ENCODE results near the gene HAPLN3.
A peak's percentile ranks its signal among the peaks of the same experiment; 100 is the strongest.

HAPLN3 gene

DNA sequence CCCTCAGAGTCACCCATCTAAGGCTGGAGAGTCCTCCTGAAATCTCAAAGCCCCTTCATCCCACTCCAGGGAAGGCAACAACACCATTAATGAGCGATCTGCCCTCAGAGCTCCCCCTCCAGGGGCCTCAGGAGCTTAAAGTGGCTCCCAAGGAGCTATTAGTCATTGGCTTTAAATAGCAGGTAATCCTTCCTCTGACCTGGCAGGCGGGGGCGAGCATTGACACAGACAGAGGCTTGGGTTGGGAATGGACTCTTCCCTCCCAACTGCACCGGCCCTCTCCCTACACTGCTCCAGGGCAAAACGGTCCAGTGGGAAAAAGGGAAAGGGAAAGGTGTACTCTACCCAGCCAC, 16.4 kb upstream of the HAPLN3 start:
- Histone ChIP-seq H3K9me3 (ENCODE audit: control insufficient read depth, low read length) (no peaks in the 10 kb centered on the region), H3K27ac (ENCODE audit: insufficient read depth, low read length, poor library complexity, severe bottlenecking) (no peak overlapping the region), H3K36me3 (ENCODE audit: control insufficient read depth, insufficient read depth, low read length) (no peaks in the 10 kb centered on the region), H3K4me3 (ENCODE audit: insufficient read depth, low read depth, low read length, poor library complexity, severe bottlenecking) (no peak overlapping the region), H3K4me1 (ENCODE audit: control insufficient read depth, insufficient read depth, low read length, poor library complexity, severe bottlenecking) (peaks cover 10% of the 10 kb centered on the region), H3K27me3 (replicated peaks; ENCODE audit: control insufficient read depth, insufficient read depth, low read length, poor library complexity, severe bottlenecking) (no peaks in the 10 kb centered on the region)
- DNase-seq, result no peak

DNA sequence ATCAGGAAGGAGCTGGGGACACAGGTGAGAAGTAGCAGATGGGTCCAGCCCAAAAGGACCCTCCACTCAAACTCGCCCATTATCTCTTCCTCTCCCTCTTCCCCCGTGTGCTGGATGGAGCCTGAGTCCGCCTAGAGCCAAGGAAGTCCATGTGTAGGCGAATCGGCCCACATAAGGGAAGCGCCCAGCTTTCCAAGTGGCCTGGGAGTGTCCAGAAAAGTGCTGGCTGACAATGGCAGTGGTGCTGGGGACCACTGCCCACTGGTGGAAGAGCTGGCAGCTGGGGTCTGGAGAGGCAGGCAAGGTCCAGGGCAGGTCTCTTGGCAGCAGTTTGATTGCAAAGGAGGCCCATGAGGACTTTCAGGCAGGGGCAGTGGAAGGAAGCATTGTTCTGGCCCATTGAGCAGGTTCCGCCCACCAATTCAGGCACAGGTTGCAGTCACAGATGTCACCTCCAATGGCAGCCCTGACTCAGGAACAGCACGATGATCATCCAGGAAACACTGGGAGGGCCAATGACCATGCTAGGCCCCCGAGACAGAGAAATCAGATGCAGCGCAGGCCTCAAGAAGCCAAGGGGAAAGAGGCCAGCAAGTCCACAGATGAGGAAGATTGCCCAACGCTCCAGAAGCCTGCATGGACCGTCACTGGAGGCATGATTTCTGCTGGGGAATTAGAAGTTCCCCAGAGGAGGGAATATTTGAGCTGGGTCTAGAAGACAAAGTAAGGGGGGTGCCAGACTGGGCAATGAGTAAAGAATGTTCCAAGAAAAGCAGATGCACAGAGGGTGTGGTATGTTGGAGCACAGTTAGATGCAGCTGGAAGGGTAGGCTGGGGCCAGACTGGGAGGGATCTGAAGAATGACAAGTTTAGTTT, 14.8 kb upstream of the HAPLN3 start:
- no peak overlapping the region for H3K4me3 ChIP-seq (ENCODE audit: insufficient read depth, low read depth, low read length, poor library complexity, severe bottlenecking)
- no peaks in the 10 kb centered on the region for H3K27me3 ChIP-seq (replicated peaks; ENCODE audit: control insufficient read depth, insufficient read depth, low read length, poor library complexity, severe bottlenecking)
- no peak for DNase-seq
- no peaks in the 10 kb centered on the region for H3K9me3 ChIP-seq (ENCODE audit: control insufficient read depth, low read length)
- H3K36me3 ChIP-seq (ENCODE audit: control insufficient read depth, insufficient read depth, low read length), result no peaks in the 10 kb centered on the region
- no peak overlapping the region for H3K27ac ChIP-seq (ENCODE audit: insufficient read depth, low read length, poor library complexity, severe bottlenecking)
- peaks cover 11% of the 10 kb centered on the region for H3K4me1 ChIP-seq (ENCODE audit: control insufficient read depth, insufficient read depth, low read length, poor library complexity, severe bottlenecking)

DNA sequence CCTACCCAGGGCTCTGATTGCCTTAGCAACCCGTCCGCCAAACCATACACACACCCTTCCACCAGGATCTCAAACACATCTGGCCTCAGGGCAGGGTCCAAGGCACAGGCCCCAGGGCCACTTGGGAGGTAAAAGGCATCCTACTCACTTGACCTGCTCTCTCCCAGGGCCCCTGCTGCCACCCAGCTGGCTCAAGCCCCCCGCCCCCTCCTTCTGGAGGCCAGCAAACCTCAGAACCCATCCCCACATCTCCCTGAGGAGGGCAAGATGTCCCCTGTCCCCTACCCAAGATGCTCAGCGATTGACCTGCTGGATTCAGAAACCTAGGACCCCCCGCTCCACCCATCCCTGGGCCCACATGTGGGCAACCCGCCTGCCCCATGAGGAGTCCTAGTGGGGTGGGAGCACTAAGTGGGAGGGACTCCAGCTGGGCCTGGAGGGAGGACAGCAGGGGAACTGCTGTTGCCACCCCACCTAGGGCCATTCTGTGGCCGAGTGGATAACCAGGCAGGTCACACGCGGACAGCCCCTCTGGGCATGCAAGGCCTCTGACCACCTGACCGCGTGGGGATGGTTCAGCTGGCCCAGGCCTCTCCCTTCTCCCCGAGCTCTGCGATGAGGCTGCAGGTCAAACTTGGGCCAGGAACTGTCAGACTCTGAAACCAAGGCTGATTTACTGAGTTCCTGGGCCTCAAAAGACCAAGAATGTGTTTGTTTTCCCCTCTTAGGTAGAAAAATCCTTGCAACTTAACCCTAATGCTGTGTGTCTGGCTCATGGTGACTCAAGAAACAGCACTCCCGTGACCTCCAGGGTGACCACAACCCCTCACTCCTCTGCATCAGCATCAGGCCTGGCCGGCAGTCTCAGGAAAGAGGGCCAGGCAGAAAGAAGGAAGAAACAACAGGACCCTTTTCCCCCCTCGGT, 13.6 kb upstream of the HAPLN3 start:
- Histone ChIP-seq H3K27ac (ENCODE audit: insufficient read depth, low read length, poor library complexity, severe bottlenecking) (no peak overlapping the region), H3K27me3 (replicated peaks; ENCODE audit: control insufficient read depth, insufficient read depth, low read length, poor library complexity, severe bottlenecking) (no peaks in the 10 kb centered on the region), H3K36me3 (ENCODE audit: control insufficient read depth, insufficient read depth, low read length) (no peaks in the 10 kb centered on the region), H3K4me3 (ENCODE audit: insufficient read depth, low read depth, low read length, poor library complexity, severe bottlenecking) (no peak overlapping the region), H3K9me3 (ENCODE audit: control insufficient read depth, low read length) (no peaks in the 10 kb centered on the region), H3K4me1 (ENCODE audit: control insufficient read depth, insufficient read depth, low read length, poor library complexity, severe bottlenecking) (peaks cover 21% of the 10 kb centered on the region)
- no peak for DNase-seq

DNA sequence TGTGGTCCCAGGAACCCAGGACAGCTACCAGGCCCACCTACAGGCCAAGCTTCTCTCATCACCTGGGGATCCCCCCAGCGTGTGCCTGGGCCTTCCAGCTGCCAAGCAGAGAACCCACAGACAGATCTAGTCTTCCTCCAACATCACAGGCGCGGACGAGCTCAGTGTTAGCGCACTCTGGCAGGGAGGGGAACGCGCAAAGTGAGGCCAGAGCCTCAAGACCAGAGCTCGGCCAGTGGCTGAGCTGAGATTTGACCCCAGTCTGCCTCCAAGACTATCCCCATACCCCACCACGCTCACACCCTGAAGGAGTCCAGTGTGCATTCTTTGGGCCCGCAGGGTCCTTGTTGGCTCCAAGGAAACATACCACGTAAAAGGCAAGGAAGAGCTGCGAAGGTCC, 12.8 kb upstream of the HAPLN3 start:
- Histone ChIP-seq H3K36me3 (ENCODE audit: control insufficient read depth, insufficient read depth, low read length) (no peaks in the 10 kb centered on the region), H3K4me3 (ENCODE audit: insufficient read depth, low read depth, low read length, poor library complexity, severe bottlenecking) (no peak overlapping the region), H3K9me3 (ENCODE audit: control insufficient read depth, low read length) (no peaks in the 10 kb centered on the region), H3K27me3 (replicated peaks; ENCODE audit: control insufficient read depth, insufficient read depth, low read length, poor library complexity, severe bottlenecking) (no peaks in the 10 kb centered on the region), H3K4me1 (ENCODE audit: control insufficient read depth, insufficient read depth, low read length, poor library complexity, severe bottlenecking) (peaks cover 29% of the 10 kb centered on the region), H3K27ac (ENCODE audit: insufficient read depth, low read length, poor library complexity, severe bottlenecking) (no peak overlapping the region)
- no peak for DNase-seq

DNA sequence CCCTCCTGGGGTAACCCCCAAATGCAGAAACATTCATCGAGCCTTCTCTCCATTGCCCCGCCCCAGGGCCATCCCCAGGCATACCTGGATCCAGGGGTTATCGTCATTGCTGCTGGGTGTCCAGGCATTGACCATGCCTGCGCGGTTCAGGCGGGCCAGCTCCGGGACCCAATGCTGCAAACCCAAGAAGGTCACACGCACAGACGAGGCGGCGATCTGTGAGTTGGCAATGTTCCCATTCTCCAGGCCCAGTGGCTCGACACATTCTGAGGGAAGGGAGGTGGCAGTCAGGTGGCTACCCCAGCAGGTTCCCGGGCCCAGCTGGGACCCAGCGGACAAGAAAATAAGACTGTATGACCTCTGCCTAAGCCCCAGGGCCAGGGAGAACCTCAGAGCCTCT, 11.8 kb upstream of the HAPLN3 start:
- Histone ChIP-seq H3K36me3 (ENCODE audit: control insufficient read depth, insufficient read depth, low read length) (no peaks in the 10 kb centered on the region), H3K4me1 (ENCODE audit: control insufficient read depth, insufficient read depth, low read length, poor library complexity, severe bottlenecking) (peaks cover 29% of the 10 kb centered on the region), H3K27ac (ENCODE audit: insufficient read depth, low read length, poor library complexity, severe bottlenecking) (no peak overlapping the region), H3K4me3 (ENCODE audit: insufficient read depth, low read depth, low read length, poor library complexity, severe bottlenecking) (no peak overlapping the region), H3K9me3 (ENCODE audit: control insufficient read depth, low read length) (no peaks in the 10 kb centered on the region), H3K27me3 (replicated peaks; ENCODE audit: control insufficient read depth, insufficient read depth, low read length, poor library complexity, severe bottlenecking) (no peaks in the 10 kb centered on the region)
- no peak for DNase-seq

DNA sequence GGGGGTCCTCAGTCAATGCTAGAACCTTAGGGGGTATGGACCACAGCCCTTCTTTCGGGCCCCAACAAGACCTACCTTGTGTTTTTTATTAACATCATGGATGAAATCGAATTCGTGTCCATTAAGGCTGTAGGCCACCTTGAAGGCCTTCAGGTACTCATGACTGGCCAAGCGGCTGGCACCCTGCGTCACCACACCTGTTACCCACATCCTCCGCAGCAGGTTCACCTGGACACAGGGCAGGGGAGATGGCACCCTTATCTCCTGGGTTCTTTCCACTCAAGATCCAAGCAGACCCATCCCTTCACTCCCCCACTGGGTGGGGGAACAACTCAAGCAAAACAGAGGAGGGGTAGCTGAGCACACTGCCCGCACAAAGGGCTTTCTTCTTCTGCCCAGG, 11.2 kb upstream of the HAPLN3 start:
- DNase-seq, result no peak
- Histone ChIP-seq H3K4me3 (ENCODE audit: insufficient read depth, low read depth, low read length, poor library complexity, severe bottlenecking) (no peak overlapping the region), H3K36me3 (ENCODE audit: control insufficient read depth, insufficient read depth, low read length) (no peaks in the 10 kb centered on the region), H3K27me3 (replicated peaks; ENCODE audit: control insufficient read depth, insufficient read depth, low read length, poor library complexity, severe bottlenecking) (no peaks in the 10 kb centered on the region), H3K4me1 (ENCODE audit: control insufficient read depth, insufficient read depth, low read length, poor library complexity, severe bottlenecking) (peaks cover 25% of the 10 kb centered on the region), H3K27ac (ENCODE audit: insufficient read depth, low read length, poor library complexity, severe bottlenecking) (no peak overlapping the region), H3K9me3 (ENCODE audit: control insufficient read depth, low read length) (no peaks in the 10 kb centered on the region)

DNA sequence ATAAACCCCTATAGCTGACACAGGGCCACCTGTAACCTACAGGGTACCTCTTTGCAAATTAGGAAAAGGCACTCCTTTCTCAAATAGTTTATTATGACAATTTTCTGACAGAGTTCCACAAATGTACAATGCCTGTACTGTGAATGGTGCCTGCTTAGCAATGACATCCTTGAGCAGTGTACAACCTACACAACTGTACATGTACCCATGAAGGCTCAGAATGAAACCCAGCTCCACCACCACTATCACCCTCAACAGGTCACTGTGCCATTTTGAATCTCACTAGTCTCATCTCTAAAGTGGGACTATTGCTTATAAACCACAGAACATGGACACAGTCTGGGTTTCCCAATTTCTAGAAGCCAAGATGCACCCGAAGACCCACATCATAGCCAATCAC, 10.8 kb upstream of the HAPLN3 start:
- Histone ChIP-seq H3K27me3 (replicated peaks; ENCODE audit: control insufficient read depth, insufficient read depth, low read length, poor library complexity, severe bottlenecking) (no peaks in the 10 kb centered on the region), H3K4me1 (ENCODE audit: control insufficient read depth, insufficient read depth, low read length, poor library complexity, severe bottlenecking) (peaks cover 25% of the 10 kb centered on the region), H3K36me3 (ENCODE audit: control insufficient read depth, insufficient read depth, low read length) (no peaks in the 10 kb centered on the region), H3K9me3 (ENCODE audit: control insufficient read depth, low read length) (no peaks in the 10 kb centered on the region), H3K27ac (ENCODE audit: insufficient read depth, low read length, poor library complexity, severe bottlenecking) (no peak overlapping the region), H3K4me3 (ENCODE audit: insufficient read depth, low read depth, low read length, poor library complexity, severe bottlenecking) (no peak overlapping the region)
- no peak for DNase-seq

DNA sequence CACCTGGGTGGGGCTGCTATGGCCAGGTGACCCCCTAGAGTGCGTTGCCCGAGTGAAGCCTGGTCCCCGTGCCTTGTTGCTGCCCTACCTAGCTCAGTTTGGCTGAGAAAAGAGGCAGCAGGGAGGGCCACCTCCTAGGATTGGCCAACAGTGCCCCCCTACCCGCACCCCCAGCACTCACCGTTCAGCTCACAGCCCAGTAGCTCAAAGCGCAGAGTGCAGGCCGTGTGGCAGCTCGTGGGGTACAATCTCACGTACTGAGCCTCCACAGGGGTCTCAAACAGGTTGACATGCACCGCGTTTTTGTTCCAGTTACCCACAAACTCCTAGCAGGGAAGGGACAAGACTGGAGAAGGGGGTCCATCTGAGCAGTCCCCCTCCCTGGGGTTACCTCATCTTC, 10.2 kb upstream of the HAPLN3 start:
- Histone ChIP-seq H3K27ac (ENCODE audit: insufficient read depth, low read length, poor library complexity, severe bottlenecking) (peak overlapping the region; percentile 47), H3K4me3 (ENCODE audit: insufficient read depth, low read depth, low read length, poor library complexity, severe bottlenecking) (no peak overlapping the region), H3K4me1 (ENCODE audit: control insufficient read depth, insufficient read depth, low read length, poor library complexity, severe bottlenecking) (peaks cover 25% of the 10 kb centered on the region), H3K36me3 (ENCODE audit: control insufficient read depth, insufficient read depth, low read length) (no peaks in the 10 kb centered on the region), H3K27me3 (replicated peaks; ENCODE audit: control insufficient read depth, insufficient read depth, low read length, poor library complexity, severe bottlenecking) (no peaks in the 10 kb centered on the region), H3K9me3 (ENCODE audit: control insufficient read depth, low read length) (no peaks in the 10 kb centered on the region)
- no peak for DNase-seq

DNA sequence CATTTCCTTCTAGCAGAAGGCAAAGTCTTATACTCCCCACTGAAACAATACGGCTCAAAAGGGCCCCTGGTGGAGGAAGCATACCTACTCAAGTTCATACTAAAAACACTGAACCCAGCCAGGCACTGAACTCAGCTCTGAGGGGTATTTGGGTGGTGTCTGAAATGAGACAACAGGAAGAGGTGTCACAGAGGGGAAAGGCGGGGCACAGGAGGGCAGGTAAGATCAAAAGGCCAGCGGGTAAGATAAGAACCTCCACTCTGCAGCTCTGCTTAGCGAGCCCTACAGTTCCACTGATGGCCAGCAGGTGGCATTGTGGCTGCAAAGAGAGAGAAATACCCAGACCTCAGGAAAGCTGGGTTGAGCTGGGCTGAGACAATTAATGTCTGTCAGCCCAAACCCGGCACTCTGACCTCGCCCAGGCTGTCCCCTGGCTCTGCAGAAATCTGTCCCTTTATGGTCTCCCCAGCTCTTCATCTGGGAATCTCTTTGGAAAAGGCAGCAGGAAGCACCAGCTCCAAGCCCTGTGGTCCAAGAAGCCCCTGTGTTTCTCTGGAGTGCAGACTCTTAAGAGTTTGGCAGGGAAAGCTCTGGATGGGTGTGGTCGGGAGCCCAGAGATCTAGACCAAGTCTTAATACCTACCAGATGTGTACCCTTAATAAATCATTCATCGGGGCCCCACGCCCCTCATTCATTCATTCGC, 9.4 kb upstream of the HAPLN3 start:
- peak overlapping the region; percentile 7 for H3K4me3 ChIP-seq (ENCODE audit: insufficient read depth, low read depth, low read length, poor library complexity, severe bottlenecking)
- no peaks in the 10 kb centered on the region for H3K27me3 ChIP-seq (replicated peaks; ENCODE audit: control insufficient read depth, insufficient read depth, low read length, poor library complexity, severe bottlenecking)
- DNase-seq, result peak; percentile 88 to 93 (median 90)
- peak overlapping the region; percentile 71 for H3K27ac ChIP-seq (ENCODE audit: insufficient read depth, low read length, poor library complexity, severe bottlenecking)
- no peaks in the 10 kb centered on the region for H3K36me3 ChIP-seq (ENCODE audit: control insufficient read depth, insufficient read depth, low read length)
- H3K9me3 ChIP-seq (ENCODE audit: control insufficient read depth, low read length), result no peaks in the 10 kb centered on the region
- peaks cover 25% of the 10 kb centered on the region for H3K4me1 ChIP-seq (ENCODE audit: control insufficient read depth, insufficient read depth, low read length, poor library complexity, severe bottlenecking)

All from effector memory CD4-positive, alpha-beta T cell (primary cell).